Parathyroid adenoma (tissue), 2 donors: ENCODE data around the gene GRAP2.

Experiments
- H2AFZ ChIP-seq: fragments of 300-600 bp; sonication (generic); one replicate; pipeline ENCODE4 v1.7.0; 2017; ENCODE audit warnings: antibody characterized with exemption, mild to moderate bottlenecking
- H3K27ac ChIP-seq: fragments of 300-600 bp; sonication (generic); one replicate; pipeline ENCODE4 v1.7.0; 2017
- H3K27me3 ChIP-seq: fragments of 300-600 bp; sonication (generic); one replicate; pipeline ENCODE4 v1.7.0; 2017; ENCODE audit warnings: low read length; ENCODE audit not compliant: control insufficient read depth, insufficient read depth
- H3K36me3 ChIP-seq: fragments of 300-600 bp; sonication (generic); one replicate; pipeline ENCODE4 v1.7.0; 2017; ENCODE audit warnings: low read length; ENCODE audit not compliant: control insufficient read depth, insufficient read depth
- H3K4me1 ChIP-seq: fragments of 300-600 bp; sonication (generic); one replicate; pipeline ENCODE4 v1.7.0; 2017; ENCODE audit warnings: control low read depth
- H3K4me2 ChIP-seq: fragments of 300-600 bp; sonication (generic); one replicate; pipeline ENCODE4 v1.7.0; 2017; ENCODE audit warnings: low read length
- H3K4me3 ChIP-seq: fragments of 300-600 bp; sonication (generic); one replicate; pipeline ENCODE4 v1.7.0; 2017; ENCODE audit warnings: low read depth, low read length
- H3K79me2 ChIP-seq: fragments of 300-600 bp; sonication (generic); one replicate; pipeline ENCODE4 v1.7.0; 2017; ENCODE audit warnings: control low read depth
- H3K9ac ChIP-seq: fragments of 300-600 bp; sonication (generic); one replicate; pipeline ENCODE4 v1.7.0; 2017; ENCODE audit warnings: mild to moderate bottlenecking
- H3K9me3 ChIP-seq: fragments of 300-600 bp; sonication (generic); one replicate; pipeline ENCODE4 v1.7.0; 2017; ENCODE audit warnings: low read length; ENCODE audit not compliant: control insufficient read depth
- CTCF ChIP-seq: fragments of 300-600 bp; sonication (generic); IDR thresholded peaks from one replicate; pipeline ENCODE4 v1.7.0; 2017; ENCODE audit warnings: antibody characterized with exemption, mild to moderate bottlenecking
- donor health status: primary hyperparathyroidism.

The GRAP2 gene

GRCh38 chr22:39972641-39973040 is 71.8 kb downstream of the GRAP2 start:
- Histone ChIP-seq H3K36me3 (no peaks in the 10 kb centered on the region), H3K79me2 (no peaks in the 10 kb centered on the region), H3K9me3 (no peaks in the 10 kb centered on the region), H3K4me2 (no peak overlapping the region), H3K4me1 (no peaks in the 10 kb centered on the region), H3K27me3 (no peaks in the 10 kb centered on the region), H3K4me3 (no peak overlapping the region), H3K27ac (no peak overlapping the region), H2AFZ (no peak overlapping the region), H3K9ac (no peak overlapping the region)
- TF ChIP-seq CTCF: no peak

- H3K36me3 ChIP-seq: no peaks in the 10 kb centered on the region
- TF ChIP-seq CTCF: no peak
- H2AFZ ChIP-seq: no peak overlapping the region
- no peaks in the 10 kb centered on the region for H3K27me3 ChIP-seq
- no peaks in the 10 kb centered on the region for H3K4me1 ChIP-seq
- no peak overlapping the region for H3K4me2 ChIP-seq
- no peak overlapping the region for H3K27ac ChIP-seq
- H3K9me3 ChIP-seq: no peaks in the 10 kb centered on the region
- no peak overlapping the region for H3K4me3 ChIP-seq
- no peaks in the 10 kb centered on the region for H3K79me2 ChIP-seq
- H3K9ac ChIP-seq: no peak overlapping the region
These were observed 72.8 kb downstream of the GRAP2 start for GRCh38 chr22:39973656-39974055.

- Histone ChIP-seq H3K79me2 (no peaks in the 10 kb centered on the region), H3K9me3 (no peaks in the 10 kb centered on the region), H2AFZ (no peak overlapping the region), H3K27ac (no peak overlapping the region), H3K36me3 (no peaks in the 10 kb centered on the region), H3K4me1 (no peaks in the 10 kb centered on the region), H3K27me3 (no peaks in the 10 kb centered on the region), H3K9ac (no peak overlapping the region), H3K4me2 (no peak overlapping the region), H3K4me3 (no peak overlapping the region)
- TF ChIP-seq CTCF: no peak
These were observed 73.2 kb downstream of the GRAP2 start for GRCh38 chr22:39974065-39974464.

GRCh38 chr22:39979048-39979447 is 78.2 kb downstream of the GRAP2 start:
- no peak overlapping the region for H3K27ac ChIP-seq
- no peak overlapping the region for H3K4me3 ChIP-seq
- TF ChIP-seq CTCF: no peak
- H3K4me1 ChIP-seq: no peaks in the 10 kb centered on the region
- H3K36me3 ChIP-seq: no peaks in the 10 kb centered on the region
- H3K27me3 ChIP-seq: no peaks in the 10 kb centered on the region
- no peak overlapping the region for H3K9ac ChIP-seq
- H3K4me2 ChIP-seq: no peak overlapping the region
- no peaks in the 10 kb centered on the region for H3K9me3 ChIP-seq
- H3K79me2 ChIP-seq: no peaks in the 10 kb centered on the region
- no peak overlapping the region for H2AFZ ChIP-seq

- Histone ChIP-seq H3K9me3 (no peaks in the 10 kb centered on the region), H3K4me2 (no peak overlapping the region), H2AFZ (no peak overlapping the region), H3K9ac (no peak overlapping the region), H3K27me3 (no peaks in the 10 kb centered on the region), H3K27ac (no peak overlapping the region), H3K79me2 (no peaks in the 10 kb centered on the region), H3K36me3 (no peaks in the 10 kb centered on the region), H3K4me3 (no peak overlapping the region), H3K4me1 (no peaks in the 10 kb centered on the region)
- no peak for TF ChIP-seq CTCF
These were observed 78.6 kb downstream of the GRAP2 start for GRCh38 chr22:39979458-39979857.
